IPS DF 6.9 (cell line): ENCODE data around the gene FIG4.
"Not testable (repeated sequence)": the region's sequence is repeated elsewhere in the genome, so short reads cannot be mapped to it uniquely, and the experiment has no call there.

Experiments used
- DNase-seq: peaks from one replicate; pipeline ENCODE4 v3.0.0-alpha.2; 2013; ENCODE audit warnings: low read depth, low spot score
- H3K27ac ChIP-seq: one replicate; pipeline ENCODE4 v1.5.1; 2013; ENCODE audit warnings: low read length, control low read depth
- H3K27me3 ChIP-seq: 2 replicates; pipeline ENCODE4 v1.6.1; 2013; ENCODE audit warnings: mild to moderate bottlenecking, low read length; ENCODE audit not compliant: control insufficient read depth, insufficient read depth
- H3K36me3 ChIP-seq: 2 replicates; pipeline ENCODE4 v1.6.1; 2013; ENCODE audit warnings: low read length; ENCODE audit not compliant: control insufficient read depth, insufficient read depth
- H3K4me1 ChIP-seq: 2 replicates; pipeline ENCODE4 v1.6.1; 2013; ENCODE audit warnings: low read length; ENCODE audit not compliant: control insufficient read depth, insufficient read depth
- H3K4me3 ChIP-seq: 2 replicates; pipeline ENCODE4 v1.5.1; 2013; ENCODE audit warnings: mild to moderate bottlenecking, low read length
- H3K9me3 ChIP-seq: 2 replicates; pipeline ENCODE4 v1.6.1; 2013; ENCODE audit warnings: low read length, inconsistent platforms; ENCODE audit not compliant: control insufficient read depth, insufficient read depth
- WGBS: extraction: QIAGEN DNeasy Blood & Tissue Kit; methylation state at CpG from one replicate; pipeline ENCODE4 v1.1.7; 2013; ENCODE audit warnings: mixed read lengths, missing lambda C conversion rate; ENCODE audit not compliant: insufficient read length, insufficient coverage; 5-methylcytosine and 5-hydroxymethylcytosine counted together

Gene FIG4

DNA sequence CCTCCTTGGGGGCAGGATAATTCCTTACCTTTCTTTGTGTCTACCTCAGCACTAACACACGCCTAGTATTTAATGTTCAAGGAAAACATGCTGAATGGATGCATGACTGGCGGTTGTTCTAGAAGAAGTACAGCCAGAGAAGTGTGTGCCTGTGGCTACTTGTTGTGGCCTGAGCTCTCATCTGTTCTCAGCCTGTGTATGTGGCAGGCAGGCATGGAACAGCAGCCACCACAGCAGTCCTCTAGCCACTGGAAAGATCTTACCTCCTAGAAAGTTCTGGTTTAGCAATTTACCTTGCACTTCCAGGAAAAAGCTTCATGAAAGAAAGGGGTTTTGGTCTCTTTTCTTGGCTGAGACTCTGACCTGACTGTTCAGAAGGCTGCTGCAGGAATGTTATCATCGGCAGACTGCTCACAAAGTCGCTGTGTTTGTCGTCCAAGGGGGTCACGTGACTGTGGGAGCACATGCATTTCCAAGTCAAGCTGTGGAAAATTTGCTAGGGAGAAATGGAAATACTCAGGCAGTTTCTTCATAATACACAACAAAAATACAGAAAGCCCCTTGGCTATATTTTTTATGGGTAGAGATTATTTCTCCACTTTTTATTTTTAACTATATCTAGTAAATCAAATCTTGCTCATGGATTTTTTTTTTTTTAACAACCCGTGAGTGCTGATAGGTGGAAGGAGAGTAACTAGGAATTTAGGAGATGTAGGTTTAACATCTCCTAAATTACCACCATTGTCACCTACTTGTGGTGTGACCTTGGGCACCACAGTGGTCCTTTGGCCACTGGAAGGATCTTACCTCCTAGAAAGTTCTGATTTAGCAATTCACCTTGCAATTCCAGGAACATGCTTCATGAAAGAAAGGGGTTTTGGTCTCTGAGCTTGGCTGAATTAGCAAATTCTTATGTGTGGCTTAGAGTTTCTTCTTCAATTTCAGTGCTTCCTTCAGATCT, 176.2 kb downstream of the FIG4 start:
- H3K9me3 ChIP-seq, result no peaks in the 10 kb centered on the region
- H3K4me1 ChIP-seq, result peaks cover 4% of the 10 kb centered on the region
- H3K27me3 ChIP-seq, result no peaks in the 10 kb centered on the region
- no CpG with 5 or more reads among the region's 7 CpGs for WGBS
- no peak overlapping the region for H3K27ac ChIP-seq
- no peak overlapping the region for H3K4me3 ChIP-seq
- no peak for DNase-seq
- no peaks in the 10 kb centered on the region for H3K36me3 ChIP-seq

DNA sequence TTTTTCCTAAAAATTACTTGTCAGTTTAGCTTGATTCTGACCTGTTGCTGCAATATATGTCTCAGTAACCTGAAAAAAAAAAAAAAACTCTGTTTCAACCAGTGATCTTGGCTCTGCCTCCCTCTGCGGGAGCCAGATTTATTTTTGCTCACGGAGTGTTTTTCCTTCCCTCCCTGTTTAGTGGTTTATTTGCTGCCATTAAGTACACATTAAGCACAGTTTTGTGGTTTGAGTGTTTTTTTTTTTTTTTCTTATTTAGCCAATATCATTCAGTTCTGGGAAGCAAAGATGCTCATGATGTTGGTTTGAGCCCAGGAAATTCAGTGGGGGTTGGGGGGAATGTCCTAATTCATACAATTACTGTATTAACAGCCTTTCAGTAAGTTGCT, 176.9 kb downstream of the FIG4 start:
- Histone ChIP-seq H3K4me1 (peaks cover 4% of the 10 kb centered on the region), H3K27me3 (no peaks in the 10 kb centered on the region), H3K27ac (no peak overlapping the region), H3K4me3 (no peak overlapping the region), H3K9me3 (no peaks in the 10 kb centered on the region), H3K36me3 (no peaks in the 10 kb centered on the region)
- DNase-seq, result no peak
- WGBS, result no CpG with 5 or more reads among the region's 2 CpGs

DNA sequence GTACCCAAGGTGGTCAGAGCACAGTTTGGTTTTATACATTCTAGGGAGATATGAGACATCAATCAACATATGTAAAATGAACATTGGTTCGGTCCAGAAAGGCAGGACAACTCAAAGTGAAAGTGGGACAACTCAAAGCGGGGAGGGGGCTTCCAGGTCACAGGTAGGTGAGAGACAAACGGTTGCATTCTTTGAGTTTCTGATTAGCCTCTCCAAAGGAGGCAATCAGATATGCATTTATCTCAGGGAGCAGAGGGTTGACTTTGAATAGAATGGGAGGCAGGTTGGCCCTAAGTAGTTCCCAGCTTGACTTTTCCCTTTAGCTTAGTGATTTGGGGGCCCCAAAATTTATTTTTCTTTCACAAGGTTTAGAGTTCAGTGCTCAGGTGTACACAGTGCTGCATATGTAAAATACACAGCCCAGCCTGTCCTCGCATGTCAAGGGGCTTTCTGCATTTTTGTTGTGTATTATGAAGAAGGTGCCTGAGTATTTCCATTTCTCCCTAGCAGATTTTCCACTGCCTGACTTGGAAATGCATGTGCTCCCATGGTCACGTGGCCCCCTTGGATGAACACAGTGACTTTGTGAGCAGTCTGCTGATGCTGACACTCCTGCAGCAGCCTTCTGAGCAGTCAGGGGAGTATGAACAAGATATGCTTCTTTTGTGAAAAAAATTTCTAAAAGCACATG, 178.4 kb downstream of the FIG4 start:
- not testable (repeated sequence) for H3K27ac ChIP-seq, H3K27me3 ChIP-seq, H3K4me1 ChIP-seq, H3K36me3 ChIP-seq, H3K9me3 ChIP-seq, DNase-seq, H3K4me3 ChIP-seq
- no CpG with 5 or more reads among the region's 5 CpGs for WGBS

DNA sequence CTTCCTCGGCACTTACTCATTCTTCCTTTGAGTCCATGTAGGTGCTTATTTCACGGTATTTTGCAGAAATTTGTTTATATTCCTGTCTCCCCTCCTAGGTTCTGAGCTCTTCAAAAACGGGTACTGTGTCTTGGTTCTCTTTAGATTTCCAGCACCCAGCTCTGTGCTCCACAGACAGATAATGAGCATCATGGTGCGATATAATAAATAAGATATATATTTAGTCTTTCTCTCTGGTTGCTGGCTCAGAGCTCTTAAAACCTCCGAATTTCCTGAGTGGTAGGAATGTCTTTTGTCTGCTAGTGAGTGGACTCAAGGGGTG, 179.0 kb downstream of the FIG4 start:
- no peaks in the 10 kb centered on the region for H3K9me3 ChIP-seq
- no peak overlapping the region for H3K4me3 ChIP-seq
- H3K27me3 ChIP-seq, result no peaks in the 10 kb centered on the region
- no peak for DNase-seq
- H3K4me1 ChIP-seq, result peaks cover 4% of the 10 kb centered on the region
- H3K27ac ChIP-seq, result no peak overlapping the region
- no peaks in the 10 kb centered on the region for H3K36me3 ChIP-seq
- no CpG with 5 or more reads among the region's 5 CpGs for WGBS

DNA sequence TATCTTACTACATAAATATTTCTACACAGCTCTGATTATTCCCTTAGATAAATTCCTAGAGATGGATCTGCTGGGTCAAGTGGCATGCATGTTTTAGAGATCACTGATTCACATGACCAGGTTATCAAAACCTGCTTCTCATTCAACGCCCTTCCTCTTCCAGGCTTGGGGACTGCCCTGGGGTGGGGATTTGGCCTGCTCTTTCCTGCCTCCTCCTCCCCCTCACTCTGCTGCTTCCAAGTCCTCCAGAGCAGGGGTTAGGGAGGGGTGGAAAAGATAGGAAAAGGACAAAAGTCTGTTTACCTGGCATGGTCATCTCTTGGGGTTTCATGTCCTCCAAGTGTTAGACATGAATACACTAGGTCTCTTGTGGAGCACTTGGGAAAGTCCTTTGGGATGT, 181.5 kb downstream of the FIG4 start:
- WGBS, result no CpG with 5 or more reads among the region's 1 CpG
- H3K27me3 ChIP-seq, result no peaks in the 10 kb centered on the region
- no peaks in the 10 kb centered on the region for H3K36me3 ChIP-seq
- H3K4me1 ChIP-seq, result peaks cover 4% of the 10 kb centered on the region
- DNase-seq, result no peak
- no peaks in the 10 kb centered on the region for H3K9me3 ChIP-seq
- H3K4me3 ChIP-seq, result no peak overlapping the region
- no peak overlapping the region for H3K27ac ChIP-seq

DNA sequence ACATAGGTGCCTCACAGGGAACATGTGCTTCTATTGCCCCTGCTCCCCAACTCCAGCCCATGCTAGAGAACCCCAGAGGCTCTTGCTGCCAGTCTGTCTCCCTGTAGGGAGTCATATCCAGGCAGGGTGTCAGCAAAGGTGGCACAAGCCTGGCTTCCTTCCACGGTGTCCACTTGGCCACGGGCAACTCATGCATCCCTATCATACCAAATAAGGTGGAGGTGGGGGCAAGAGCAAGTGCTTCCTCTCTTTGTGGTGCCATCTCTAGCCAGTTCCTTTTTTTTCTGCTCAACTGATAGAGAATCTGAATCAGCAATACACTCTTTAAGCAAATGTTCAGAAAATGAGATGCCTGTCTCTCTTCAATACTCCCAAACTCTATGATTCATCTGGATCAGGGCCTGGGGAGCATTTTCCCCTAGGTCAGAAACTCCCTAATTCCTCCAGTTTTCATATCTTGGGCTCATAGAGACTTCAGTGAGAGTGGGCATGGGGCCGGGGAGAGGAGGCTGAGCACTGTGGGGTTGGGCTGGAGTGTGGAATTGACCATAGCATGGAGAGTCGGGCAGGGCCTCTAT, 182.0 kb downstream of the FIG4 start:
- H3K27ac ChIP-seq, result no peak overlapping the region
- WGBS, result no CpG with 5 or more reads among the region's 4 CpGs

DNA sequence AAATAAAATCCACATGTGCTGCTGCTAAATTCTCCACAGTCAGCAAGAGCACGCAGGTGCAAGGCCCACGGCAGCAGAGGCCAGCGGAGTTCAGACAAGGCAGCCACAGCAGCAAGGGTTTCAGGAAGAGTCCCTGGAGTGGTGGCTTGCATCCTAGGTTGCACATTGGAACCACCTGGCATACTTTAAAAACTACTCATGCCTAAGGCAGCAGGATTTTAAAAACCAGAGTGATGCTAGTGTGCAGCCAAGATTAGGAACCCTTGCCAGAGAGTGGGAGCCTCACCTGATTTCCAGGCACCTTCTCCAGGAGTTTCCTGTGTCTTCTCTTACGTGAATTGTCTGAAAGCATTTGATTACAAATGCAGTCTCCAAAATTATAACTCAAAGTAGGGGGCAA, 183.0 kb downstream of the FIG4 start:
- Histone ChIP-seq H3K4me1 (peaks cover 3% of the 10 kb centered on the region; the same call in 1 of the 2 replicates), H3K9me3 (no peaks in the 10 kb centered on the region), H3K4me3 (no peak overlapping the region), H3K27me3 (no peaks in the 10 kb centered on the region), H3K36me3 (no peaks in the 10 kb centered on the region), H3K27ac (no peak overlapping the region)
- DNase-seq, result no peak
- whole genome bisulfite sequencing, result no CpG with 5 or more reads among the region's 4 CpGs

More for the DNA sequence above, 182.0 kb downstream of the FIG4 start:
- no peak overlapping the region for H3K4me3 ChIP-seq
- H3K36me3 ChIP-seq, result no peaks in the 10 kb centered on the region
- H3K27me3 ChIP-seq, result no peaks in the 10 kb centered on the region
- H3K4me1 ChIP-seq, result peaks cover 4% of the 10 kb centered on the region
- no peak for DNase-seq
- H3K9me3 ChIP-seq, result no peaks in the 10 kb centered on the region

DNA sequence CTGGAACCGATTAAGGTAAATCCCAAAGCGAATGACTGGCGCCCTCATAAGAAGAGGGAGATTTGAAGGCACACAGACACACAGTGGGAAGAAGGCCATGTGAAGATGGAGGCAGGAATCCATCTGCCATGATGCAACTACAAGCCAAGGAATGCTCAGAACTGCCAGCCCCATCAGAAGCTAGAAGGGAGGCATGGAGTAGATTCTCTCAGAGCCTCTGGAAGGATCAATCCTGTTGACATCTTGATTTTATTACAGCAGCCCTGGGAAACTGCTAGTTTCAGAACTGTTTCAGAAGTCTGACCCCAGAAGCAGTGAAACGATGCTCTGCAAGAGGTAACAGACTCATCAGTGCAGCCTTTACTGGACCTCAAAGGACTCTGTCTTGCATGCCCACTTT, 183.5 kb downstream of the FIG4 start:
- H3K36me3 ChIP-seq, result no peaks in the 10 kb centered on the region
- H3K4me1 ChIP-seq, result peaks cover 2% of the 10 kb centered on the region; the same call in 1 of the 2 replicates
- no peak overlapping the region for H3K4me3 ChIP-seq
- no peaks in the 10 kb centered on the region for H3K9me3 ChIP-seq
- H3K27me3 ChIP-seq, result no peaks in the 10 kb centered on the region
- no CpG with 5 or more reads among the region's 4 CpGs for WGBS
- no peak overlapping the region for H3K27ac ChIP-seq
- DNase-seq, result no peak
